ENCODE results near the gene PLPP7. TPM values are rescaled to one million over a fixed set of nuclear protein-coding genes. Genes with fewer than 3 reads are reported as not detected.
"Not testable (repeated sequence)": the region's sequence is repeated elsewhere in the genome, so short reads cannot be mapped to it uniquely, and the experiment has no call there.

PLPP7 gene
- total RNA-seq, 1 donor from 2014 or later, result 17.3 TPM

GRCh38 chr9:131270171-131271015 is 19.1 kb upstream of the PLPP7 start:
- no peak for TF ChIP-seq CTCF (IDR thresholded peaks at IDR 0.05; ENCODE audit: partially characterized antibody, unreplicated experiment)
- peak; percentile 16 for DNase-seq
- Mint-ChIP-seq H3K4me1 (ENCODE audit: low read depth, unreplicated experiment) (peaks cover 21% of the 10 kb centered on the region), H3K9me3 (ENCODE audit: unreplicated experiment) (peaks cover 4% of the 10 kb centered on the region), H3K27ac (ENCODE audit: unreplicated experiment) (no peak overlapping the region), H3K36me3 (ENCODE audit: unreplicated experiment) (no peaks in the 10 kb centered on the region), H3K27me3 (ENCODE audit: unreplicated experiment) (no peaks in the 10 kb centered on the region), H3K4me3 (ENCODE audit: unreplicated experiment) (no peak overlapping the region)

GRCh38 chr9:131271016-131271273 is 18.6 kb upstream of the PLPP7 start:
- H3K36me3 Mint-ChIP-seq (ENCODE audit: unreplicated experiment); H3K9me3 Mint-ChIP-seq (ENCODE audit: unreplicated experiment); H3K27me3 Mint-ChIP-seq (ENCODE audit: unreplicated experiment); H3K27ac Mint-ChIP-seq (ENCODE audit: unreplicated experiment); H3K4me3 Mint-ChIP-seq (ENCODE audit: unreplicated experiment); DNase-seq: not testable (repeated sequence)
- H3K4me1 Mint-ChIP-seq (ENCODE audit: low read depth, unreplicated experiment), result peaks cover 27% of the 10 kb centered on the region

- H3K4me3 Mint-ChIP-seq (ENCODE audit: unreplicated experiment), result peak overlapping the region; percentile 25
- H3K36me3 Mint-ChIP-seq (ENCODE audit: unreplicated experiment), result no peaks in the 10 kb centered on the region
- DNase-seq, result no peak
- H3K27me3 Mint-ChIP-seq (ENCODE audit: unreplicated experiment), result no peaks in the 10 kb centered on the region
- no peak overlapping the region for H3K27ac Mint-ChIP-seq (ENCODE audit: unreplicated experiment)
- peaks cover 6% of the 10 kb centered on the region for H3K9me3 Mint-ChIP-seq (ENCODE audit: unreplicated experiment)
- TF ChIP-seq CTCF (IDR thresholded peaks at IDR 0.05; ENCODE audit: partially characterized antibody, unreplicated experiment), result no peak
- H3K4me1 Mint-ChIP-seq (ENCODE audit: low read depth, unreplicated experiment), result peaks cover 27% of the 10 kb centered on the region
Observed at GRCh38 chr9:131271506-131271931, 18.0 kb upstream of the PLPP7 start.

GRCh38 chr9:131272212-131272611 is 17.3 kb upstream of the PLPP7 start:
- H3K27me3 Mint-ChIP-seq (ENCODE audit: unreplicated experiment), result no peaks in the 10 kb centered on the region
- H3K27ac Mint-ChIP-seq (ENCODE audit: unreplicated experiment), result no peak overlapping the region
- no peak for DNase-seq
- no peak overlapping the region for H3K4me3 Mint-ChIP-seq (ENCODE audit: unreplicated experiment)
- peaks cover 6% of the 10 kb centered on the region for H3K9me3 Mint-ChIP-seq (ENCODE audit: unreplicated experiment)
- TF ChIP-seq CTCF (IDR thresholded peaks at IDR 0.05; ENCODE audit: partially characterized antibody, unreplicated experiment), result no peak
- no peaks in the 10 kb centered on the region for H3K36me3 Mint-ChIP-seq (ENCODE audit: unreplicated experiment)
- H3K4me1 Mint-ChIP-seq (ENCODE audit: low read depth, unreplicated experiment), result peaks cover 27% of the 10 kb centered on the region

- Mint-ChIP-seq H3K4me1 (ENCODE audit: low read depth, unreplicated experiment) (peaks cover 29% of the 10 kb centered on the region), H3K27ac (ENCODE audit: unreplicated experiment) (no peak overlapping the region)
Observed at GRCh38 chr9:131273146-131273855, 16.2 kb upstream of the PLPP7 start.

More at GRCh38 chr9:131273146-131273855, 16.2 kb upstream of the PLPP7 start:
- Mint-ChIP-seq H3K27me3 (ENCODE audit: unreplicated experiment) (no peaks in the 10 kb centered on the region), H3K36me3 (ENCODE audit: unreplicated experiment) (no peaks in the 10 kb centered on the region), H3K4me3 (ENCODE audit: unreplicated experiment) (peak overlapping the region; percentile 92), H3K9me3 (ENCODE audit: unreplicated experiment) (peaks cover 6% of the 10 kb centered on the region)
- no peak for TF ChIP-seq CTCF (IDR thresholded peaks at IDR 0.05; ENCODE audit: partially characterized antibody, unreplicated experiment)
- no peak for DNase-seq
